Measurements from ENCODE around the gene XKR7.

XKR7 gene

GRCh38 chr20:32050851-32051556, 83.1 kb downstream of the XKR7 start:
- no peak for DNase-seq

GRCh38 chr20:32051720-32052089, 83.8 kb downstream of the XKR7 start:
- DNase-seq: no peak

GRCh38 chr20:32052090-32052777, 84.3 kb downstream of the XKR7 start, which contains the start of gene HCK:
Gene HCK, plus strand, starts transcription at chr20:32052242.
- DNase-seq: no peak

- no peak for DNase-seq
Measured at GRCh38 chr20:32052778-32053362, 84.9 kb downstream of the XKR7 start.

Data from midbrain (tissue), 1 donor.